GM12878 (cell line): ENCODE data around the gene DCAF12. TPM values are rescaled to one million over a fixed set of nuclear protein-coding genes. Genes with fewer than 3 reads are reported as not detected.
"Not testable (repeated sequence)": the region's sequence is repeated elsewhere in the genome, so short reads cannot be mapped to it uniquely, and the experiment has no call there.

Source experiments
- ATAC-seq: fragments of 200-7000 bp; cut with Tn5 transposase; 3 replicates; pipeline ENCODE4 v1.9.1; 2020; ENCODE audit warnings: mild to moderate bottlenecking, moderate library complexity
- BruUV-seq: library from RNA; stranded (reverse); fragments of 400-500 nt; replicated peaks from 2 replicates; lab custom pipeline; 2021; lab: Mats Ljungman, UMichigan
- CTCF ChIA-PET: fragments of 300-600 bp; sonication (Branson Sonifier 250); formaldehyde crosslinking; extraction: SDS; loops from one replicate; lab custom pipeline; 2021; ENCODE audit warnings: inconsistent platforms; lab: Yijun Ruan, JAX
- POLR2A ChIA-PET: fragments of 350-600 bp; formaldehyde crosslinking; extraction: SDS; loops from one replicate; lab custom pipeline; 2021; ENCODE audit warnings: inconsistent platforms; lab: Charles Lee
- RAD21 ChIA-PET: fragments of 300-600 bp; sonication (Branson Sonifier 250); formaldehyde crosslinking; loops from one replicate; lab custom pipeline; 2023; ENCODE audit warnings: antibody characterized with exemption; ENCODE audit not compliant: unreplicated experiment; lab: Charles Lee
- SMC1A ChIA-PET: fragments of 300-600 bp; sonication (Branson Sonifier 250); formaldehyde crosslinking; loops from one replicate; lab custom pipeline; 2023; ENCODE audit not compliant: unreplicated experiment, uncharacterized antibody; lab: Charles Lee
- DNase-seq: peaks from one replicate; pipeline ENCODE4 v3.0.0-alpha.2; 2011; ENCODE audit warnings: low read depth, low spot score
- FAIRE-seq: peaks from 3 replicates; lab custom pipeline; 2011; peaks lifted over from hg19 to GRCh38; lab: Jason Lieb, UNC
- H2AFZ ChIP-seq: 2 replicates; pipeline ENCODE4 v1.6.0; 2011; ENCODE audit warnings: low read depth, low read length, control low read depth; ENCODE audit not compliant: control insufficient read depth
- H3K27ac ChIP-seq: 2 replicates; pipeline ENCODE4 v1.5.1; 2011; ENCODE audit warnings: control low read depth; ENCODE audit not compliant: control insufficient read depth, insufficient read depth
- H3K27me3 ChIP-seq, 2 experiments: replicated peaks in 1 of 2; 2 replicates each; pipeline versions ENCODE4 v1.6.0 to v1.6.1; 2011; ENCODE audit warnings: low read length in 1 of 2; ENCODE audit not compliant: control insufficient read depth in 2 of 2, insufficient read depth in 2 of 2
- H3K36me3 ChIP-seq, 2 experiments: 2 replicates each; pipeline ENCODE4 v1.5.1; 2011; ENCODE audit warnings: low read length in 1 of 2; ENCODE audit not compliant: control insufficient read depth in 2 of 2, insufficient read depth in 2 of 2
- H3K4me1 ChIP-seq: 2 replicates; pipeline ENCODE4 v1.6.1; 2011; ENCODE audit warnings: mild to moderate bottlenecking, low read length, moderate library complexity, mixed read lengths; ENCODE audit not compliant: control insufficient read depth, insufficient read depth
- H3K4me2 ChIP-seq: 2 replicates; pipeline ENCODE4 v1.6.0; 2011; ENCODE audit warnings: control low read depth; ENCODE audit not compliant: control insufficient read depth, insufficient read depth
- H3K4me3 ChIP-seq: fragments of 200-600 bp; sonication (generic); 2 replicates; pipeline ENCODE4 v1.5.1; 2016
- H3K79me2 ChIP-seq: 2 replicates; pipeline ENCODE4 v1.6.0; 2011; ENCODE audit warnings: low read length; ENCODE audit not compliant: control insufficient read depth, insufficient read depth
- H3K9ac ChIP-seq: 2 replicates; pipeline ENCODE4 v1.8.0; 2011; ENCODE audit warnings: low read length, control low read depth, mixed read lengths; ENCODE audit not compliant: control insufficient read depth, insufficient read depth
- H3K9me3 ChIP-seq: replicated peaks from 3 replicates; pipeline ENCODE4 v1.5.1; 2011; ENCODE audit warnings: mild to moderate bottlenecking, low read length; ENCODE audit not compliant: control insufficient read depth, insufficient read depth
- H4K20me1 ChIP-seq: 2 replicates; pipeline ENCODE4 v1.6.0; 2011; ENCODE audit not compliant: control insufficient read depth, insufficient read depth
- NR2C1 ChIP-seq: fragments of 450-650 bp; IDR thresholded peaks from 2 replicates; pipeline ENCODE4 v1.6.1; 2017; ENCODE audit warnings: antibody characterized with exemption, mild to moderate bottlenecking, moderate library complexity
- SMC3 ChIP-seq: IDR thresholded peaks from 2 replicates; pipeline ENCODE4 v1.6.1; 2011; ENCODE audit warnings: low read length, improper control_type of control experiment, borderline replicate concordance
- WGBS: methylation state at CpG from one replicate; pipeline ENCODE4 v1.1.6; 2016; ENCODE audit warnings: low lambda C conversion rate; ENCODE audit not compliant: insufficient replicate concordance, insufficient coverage; ENCODE audit errors: missing lambda C conversion rate; 5-methylcytosine and 5-hydroxymethylcytosine counted together
- in situ Hi-C: fragments of 300-500 bp; cut with MboI; formaldehyde crosslinking; loops from 9 replicates; pipeline ENCODE4 v1.14.3; 2018; ENCODE audit warnings: mixed read lengths
- intact Hi-C: fragments of 100-400 bp; cut with micrococcal nuclease; formaldehyde crosslinking; loops from one replicate; pipeline ENCODE4 v1.14.2; 2022; ENCODE audit not compliant: unreplicated experiment
- polyA plus RNA-seq, 11 experiments: library from polyadenylated mRNA; depleted of rRNA in 4 of 11; unstranded in 6 of 11; stranded (reverse) in 5 of 11; fragments of >200 nt; fragmentation: Nextera tagmentation in 4 of 11; fragmentation: Illumina TruSeq in 1 of 11; extraction: Ambion mirVana in 4 of 11; extraction: Trizol in 1 of 11; gene quantifications; 1 replicate in 1 of 11; 2 replicates in 10 of 11; pipeline versions ENCODE4 v1.2.1 to v1.2.3, GENCODE V29; 2011 to 2016; ENCODE audit warnings: inconsistent platforms in 2 of 11, missing spikeins in 2 of 11, low read depth in 1 of 11
- total RNA-seq, 4 experiments: library from RNA; depleted of rRNA in 3 of 4; stranded (reverse); fragments of >200 nt in 3 of 4; fragmentation: Illumina TruSeq in 1 of 4; extraction: Trizol in 1 of 4; gene quantifications; 2 replicates each; pipeline versions ENCODE4 v1.2.1 to v1.2.3, GENCODE V29; 2013 to 2021
- TF ChIP-seq, protein P1 (sequence below), 3 experiments: IDR thresholded peaks in 2 of 3; conservative IDR thresholded peaks in 1 of 3; 2 replicates each; pipeline ENCODE4 v1.5.1; 2011; ENCODE audit warnings: low read depth in 3 of 3, low read length in 3 of 3, mild to moderate bottlenecking in 3 of 3, control low read depth in 2 of 3, moderate library complexity in 2 of 3, inconsistent platforms in 1 of 3, mixed read lengths in 1 of 3; ENCODE audit not compliant: control insufficient read depth in 2 of 3, insufficient read depth in 1 of 3; ENCODE audit errors: extremely low read depth in 1 of 3

DCAF12 gene
- total and polyA plus RNA-seq, 10 of the 15 experiments (the other 5 are each of a cell fraction or from before 2014, with no cell fraction given) = 11.7 to 57.6 (median 34.6) TPM

DNA sequence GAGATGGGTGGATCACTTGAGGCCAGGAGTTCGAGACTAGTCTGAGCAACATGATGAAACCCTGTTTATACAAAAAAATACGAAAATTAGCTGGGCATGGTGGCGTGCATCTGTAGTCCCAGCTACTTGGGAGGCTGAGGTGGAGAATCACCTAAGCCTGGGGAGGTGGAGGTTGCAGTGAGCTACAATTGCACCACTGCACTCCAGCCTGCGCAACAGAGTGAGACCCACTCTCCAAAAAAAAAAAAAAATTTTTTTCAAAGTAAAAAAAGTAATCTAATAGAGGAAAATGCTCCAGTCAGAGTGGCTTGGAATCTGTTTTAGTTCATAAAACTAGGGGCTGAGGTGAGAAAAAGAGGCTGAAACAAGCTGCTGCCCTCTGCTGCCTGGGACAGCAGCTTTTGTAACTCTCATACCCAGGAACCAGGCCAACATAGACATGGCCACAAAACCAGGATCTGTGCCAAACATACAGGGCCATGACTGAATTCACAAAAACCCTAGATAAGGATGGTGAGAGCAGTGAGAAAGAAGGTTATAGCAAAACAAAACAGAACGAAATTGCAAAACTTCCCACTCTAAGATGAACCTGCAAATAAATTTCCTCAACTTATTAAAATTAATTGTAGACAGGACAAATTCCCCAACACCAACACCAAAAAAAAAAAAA, 13.1 kb upstream of the DCAF12 start:
- FAIRE-seq (no peak), ATAC-seq (peak; percentile 77), DNase-seq (no peak)
- CTCF ChIA-PET = interaction anchor here (0.7 kb wide), 1 partner anchor 201 kb away, joined by 3 read pairs; no protein-coding TSS in a partner anchor
- Histone ChIP-seq H3K36me3 (no peaks in the 10 kb centered on the region), H3K9ac (no peak overlapping the region), H3K4me1 (no peaks in the 10 kb centered on the region), H4K20me1 (no peaks in the 10 kb centered on the region), H3K27me3 (no peaks in the 10 kb centered on the region), H2AFZ (no peak overlapping the region), H3K79me2 (no peaks in the 10 kb centered on the region), H3K9me3 (no peaks in the 10 kb centered on the region), H3K4me2 (no peak overlapping the region), H3K27ac (no peak overlapping the region), H3K4me3 (no peak overlapping the region)
- POLR2A ChIA-PET = interaction anchor here (0.9 kb wide), 1 partner anchor 11 kb away, joined by 5 read pairs; no protein-coding TSS in a partner anchor
- TF ChIP-seq NR2C1 (no peak), SMC3 (peak; percentile 15; the same call in 1 of the 2 replicates)
- TF ChIP-seq, protein P1, sequence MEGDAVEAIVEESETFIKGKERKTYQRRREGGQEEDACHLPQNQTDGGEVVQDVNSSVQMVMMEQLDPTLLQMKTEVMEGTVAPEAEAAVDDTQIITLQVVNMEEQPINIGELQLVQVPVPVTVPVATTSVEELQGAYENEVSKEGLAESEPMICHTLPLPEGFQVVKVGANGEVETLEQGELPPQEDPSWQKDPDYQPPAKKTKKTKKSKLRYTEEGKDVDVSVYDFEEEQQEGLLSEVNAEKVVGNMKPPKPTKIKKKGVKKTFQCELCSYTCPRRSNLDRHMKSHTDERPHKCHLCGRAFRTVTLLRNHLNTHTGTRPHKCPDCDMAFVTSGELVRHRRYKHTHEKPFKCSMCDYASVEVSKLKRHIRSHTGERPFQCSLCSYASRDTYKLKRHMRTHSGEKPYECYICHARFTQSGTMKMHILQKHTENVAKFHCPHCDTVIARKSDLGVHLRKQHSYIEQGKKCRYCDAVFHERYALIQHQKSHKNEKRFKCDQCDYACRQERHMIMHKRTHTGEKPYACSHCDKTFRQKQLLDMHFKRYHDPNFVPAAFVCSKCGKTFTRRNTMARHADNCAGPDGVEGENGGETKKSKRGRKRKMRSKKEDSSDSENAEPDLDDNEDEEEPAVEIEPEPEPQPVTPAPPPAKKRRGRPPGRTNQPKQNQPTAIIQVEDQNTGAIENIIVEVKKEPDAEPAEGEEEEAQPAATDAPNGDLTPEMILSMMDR (IDR thresholded peaks at IDR 0.05 in 2 of 3, conservative IDR thresholded peaks at IDR 0.05 in 1 of 3; ENCODE audit: control insufficient read depth in 2 of 3, extremely low read depth in 1 of 3, insufficient read depth in 1 of 3, low read depth in 3 of 3, low read length in 3 of 3) = peak; percentile 15 to 38 (median 21); a peak in 4 of 6 replicates
- intact Hi-C loops (no loop called here), in situ Hi-C loops (no loop called here)
- BruUV-seq = no TSS peak
- RAD21 ChIA-PET = no interaction called here
- SMC1A ChIA-PET = interaction anchor here (0.7 to 1.1 kb wide), 2 partner anchors 10 to 65 kb away, joined by 3 read pairs; no protein-coding TSS in a partner anchor
- 39% methylated on average over 5 of the region's 5 CpGs for WGBS

GRCh38 chr9:34138644-34139043, 12.1 kb upstream of the DCAF12 start:
- H3K27ac ChIP-seq, ATAC-seq, H3K36me3 ChIP-seq, DNase-seq, H3K27me3 ChIP-seq, SMC1A ChIA-PET, H3K4me1 ChIP-seq, BruUV-seq, RAD21 ChIA-PET, H2AFZ ChIP-seq, H3K4me2 ChIP-seq, CTCF ChIA-PET, H3K79me2 ChIP-seq, intact Hi-C loops, FAIRE-seq, in situ Hi-C loops, H3K9me3 ChIP-seq, H3K9ac ChIP-seq, H4K20me1 ChIP-seq, H3K4me3 ChIP-seq, POLR2A ChIA-PET: not testable (repeated sequence)
- WGBS = no CpG with 5 or more reads among the region's 1 CpG
